KMS-11 (cell line): ENCODE measurements around the gene CABLES1.

Source experiments
- H2AFZ ChIP-seq: fragments of 200-600 bp; sonication (generic); 2 replicates; pipeline ENCODE4 v1.6.1; 2016; ENCODE audit warnings: antibody characterized with exemption, mixed run types, low read depth
- H3K27ac ChIP-seq: fragments of 200-600 bp; sonication (generic); 2 replicates; pipeline ENCODE4 v1.6.1; 2016; ENCODE audit warnings: mild to moderate bottlenecking, mixed run types
- H3K27me3 ChIP-seq: fragments of 200-600 bp; sonication (generic); 2 replicates; pipeline ENCODE4 v1.6.1; 2017; ENCODE audit warnings: mild to moderate bottlenecking, low read depth, mixed run types, moderate library complexity; ENCODE audit not compliant: insufficient read depth
- H3K36me3 ChIP-seq: fragments of 200-600 bp; sonication (generic); 2 replicates; pipeline ENCODE4 v1.6.1; 2017; ENCODE audit warnings: mild to moderate bottlenecking, mixed run types; ENCODE audit not compliant: insufficient read depth
- H3K4me1 ChIP-seq: fragments of 200-600 bp; sonication (generic); 2 replicates; pipeline ENCODE4 v1.6.1; 2016; ENCODE audit warnings: mild to moderate bottlenecking, low read depth, mixed run types; ENCODE audit not compliant: poor library complexity, severe bottlenecking
- H3K4me2 ChIP-seq: fragments of 200-600 bp; sonication (generic); 2 replicates; pipeline ENCODE4 v1.7.0; 2016; ENCODE audit warnings: mild to moderate bottlenecking, mixed run types
- H3K4me3 ChIP-seq: fragments of 200-600 bp; sonication (generic); IDR thresholded peaks from 2 replicates; pipeline ENCODE4 v1.6.1; 2017; ENCODE audit warnings: low read depth, low read length, mixed read lengths; ENCODE audit not compliant: insufficient read depth
- H3K79me2 ChIP-seq: fragments of 200-600 bp; sonication (generic); 2 replicates; pipeline ENCODE4 v1.6.1; 2016; ENCODE audit warnings: low read depth, mixed run types; ENCODE audit not compliant: insufficient read depth
- H3K9ac ChIP-seq: fragments of 200-600 bp; sonication (generic); 2 replicates; pipeline ENCODE4 v1.6.1; 2016; ENCODE audit warnings: mild to moderate bottlenecking, mixed run types
- H4K20me1 ChIP-seq: fragments of 200-600 bp; sonication (generic); 2 replicates; pipeline ENCODE4 v1.6.1; 2016; ENCODE audit warnings: mild to moderate bottlenecking, mixed run types; ENCODE audit not compliant: insufficient read depth
- TF ChIP-seq, protein P1 (sequence below): fragments of 200-600 bp; sonication (generic); conservative IDR thresholded peaks from 2 replicates; pipeline ENCODE4 v1.6.1; 2017; ENCODE audit warnings: low read depth, mild to moderate bottlenecking, antibody characterized with exemption, low read length, moderate library complexity, mixed read lengths

The CABLES1 gene

DNA sequence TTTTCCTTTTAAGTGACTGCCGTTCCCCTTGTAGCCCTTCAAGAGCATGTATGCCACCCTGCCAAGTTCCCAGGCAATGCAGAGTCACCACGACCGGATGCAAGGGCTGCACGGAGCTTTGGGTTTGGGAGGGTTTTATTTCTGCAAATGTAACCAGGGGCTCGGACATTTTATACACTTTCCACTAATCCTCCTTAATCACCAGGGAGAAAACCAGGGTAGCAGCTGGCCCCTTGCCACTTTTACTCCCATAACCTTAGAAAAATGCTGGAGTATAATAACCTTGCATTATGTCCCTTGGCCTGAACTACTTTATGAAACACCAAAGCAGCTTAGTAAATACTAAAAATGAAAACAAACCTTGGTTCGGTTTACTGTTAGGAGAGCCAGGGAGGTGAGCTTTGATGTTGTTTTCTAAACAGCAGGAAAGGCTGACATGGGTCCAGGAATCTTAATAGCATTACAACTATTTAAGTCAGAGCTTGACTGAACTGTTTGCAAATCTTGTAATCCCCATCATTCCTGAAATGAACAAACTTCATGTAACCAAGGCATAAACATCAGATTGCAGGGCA, 165.0 kb downstream of the CABLES1 start:
- Histone ChIP-seq H3K36me3 (no peaks in the 10 kb centered on the region), H3K27me3 (no peaks in the 10 kb centered on the region), H3K4me1 (no peaks in the 10 kb centered on the region), H3K27ac (no peak overlapping the region), H3K4me3 (no peak overlapping the region), H3K9ac (no peak overlapping the region), H3K79me2 (no peaks in the 10 kb centered on the region), H2AFZ (no peak overlapping the region), H3K4me2 (no peak overlapping the region), H4K20me1 (no peaks in the 10 kb centered on the region)
- TF ChIP-seq, protein P1, sequence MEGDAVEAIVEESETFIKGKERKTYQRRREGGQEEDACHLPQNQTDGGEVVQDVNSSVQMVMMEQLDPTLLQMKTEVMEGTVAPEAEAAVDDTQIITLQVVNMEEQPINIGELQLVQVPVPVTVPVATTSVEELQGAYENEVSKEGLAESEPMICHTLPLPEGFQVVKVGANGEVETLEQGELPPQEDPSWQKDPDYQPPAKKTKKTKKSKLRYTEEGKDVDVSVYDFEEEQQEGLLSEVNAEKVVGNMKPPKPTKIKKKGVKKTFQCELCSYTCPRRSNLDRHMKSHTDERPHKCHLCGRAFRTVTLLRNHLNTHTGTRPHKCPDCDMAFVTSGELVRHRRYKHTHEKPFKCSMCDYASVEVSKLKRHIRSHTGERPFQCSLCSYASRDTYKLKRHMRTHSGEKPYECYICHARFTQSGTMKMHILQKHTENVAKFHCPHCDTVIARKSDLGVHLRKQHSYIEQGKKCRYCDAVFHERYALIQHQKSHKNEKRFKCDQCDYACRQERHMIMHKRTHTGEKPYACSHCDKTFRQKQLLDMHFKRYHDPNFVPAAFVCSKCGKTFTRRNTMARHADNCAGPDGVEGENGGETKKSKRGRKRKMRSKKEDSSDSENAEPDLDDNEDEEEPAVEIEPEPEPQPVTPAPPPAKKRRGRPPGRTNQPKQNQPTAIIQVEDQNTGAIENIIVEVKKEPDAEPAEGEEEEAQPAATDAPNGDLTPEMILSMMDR: no peak

DNA sequence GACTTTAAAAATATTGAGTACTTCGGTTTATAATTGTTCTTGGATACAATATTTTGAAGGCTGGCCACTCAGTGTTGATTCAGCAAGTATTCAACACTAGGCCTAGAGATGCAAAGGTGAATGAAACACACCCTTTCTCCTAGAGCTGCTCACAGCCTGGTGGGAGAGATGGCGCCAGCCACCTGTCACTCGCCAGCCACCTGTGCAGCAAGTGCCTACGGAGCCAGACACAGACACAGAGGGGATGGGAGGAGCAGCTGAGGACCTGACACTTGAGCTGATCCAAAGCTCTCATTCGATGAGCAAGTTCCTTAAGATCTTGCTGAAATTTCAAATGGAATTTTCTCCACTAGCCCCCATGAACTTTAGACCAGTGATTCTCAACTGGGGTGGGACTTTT, 166.7 kb downstream of the CABLES1 start:
- Histone ChIP-seq H3K27ac (no peak overlapping the region), H3K79me2 (no peaks in the 10 kb centered on the region), H3K9ac (no peak overlapping the region), H3K4me3 (no peak overlapping the region), H3K4me1 (no peaks in the 10 kb centered on the region), H3K27me3 (no peaks in the 10 kb centered on the region), H2AFZ (no peak overlapping the region), H3K36me3 (no peaks in the 10 kb centered on the region), H4K20me1 (no peaks in the 10 kb centered on the region), H3K4me2 (no peak overlapping the region)
- TF ChIP-seq, protein P1: no peak

DNA sequence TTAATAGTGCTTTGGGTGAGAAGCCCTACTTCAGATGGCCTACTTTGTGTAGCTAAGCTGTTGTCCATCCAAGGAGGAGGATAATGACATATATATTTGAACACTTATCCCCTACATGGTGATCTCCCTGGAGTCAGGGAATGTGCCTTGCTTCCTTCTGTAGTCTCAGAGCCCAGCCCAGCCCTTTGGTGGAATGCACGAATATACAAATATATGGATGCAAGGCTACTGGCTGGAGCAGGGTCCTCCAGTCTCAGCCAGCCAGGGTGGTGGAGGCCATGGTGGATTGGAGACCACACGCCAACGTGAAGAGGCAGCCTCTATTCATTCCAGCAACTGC, 167.2 kb downstream of the CABLES1 start:
- no peaks in the 10 kb centered on the region for H3K36me3 ChIP-seq
- H4K20me1 ChIP-seq: no peaks in the 10 kb centered on the region
- H3K4me3 ChIP-seq: no peak overlapping the region
- H3K4me1 ChIP-seq: no peaks in the 10 kb centered on the region
- no peak overlapping the region for H3K9ac ChIP-seq
- H3K27ac ChIP-seq: no peak overlapping the region
- no peak overlapping the region for H2AFZ ChIP-seq
- TF ChIP-seq, protein P1: no peak
- H3K27me3 ChIP-seq: no peaks in the 10 kb centered on the region
- H3K4me2 ChIP-seq: no peak overlapping the region
- H3K79me2 ChIP-seq: no peaks in the 10 kb centered on the region

DNA sequence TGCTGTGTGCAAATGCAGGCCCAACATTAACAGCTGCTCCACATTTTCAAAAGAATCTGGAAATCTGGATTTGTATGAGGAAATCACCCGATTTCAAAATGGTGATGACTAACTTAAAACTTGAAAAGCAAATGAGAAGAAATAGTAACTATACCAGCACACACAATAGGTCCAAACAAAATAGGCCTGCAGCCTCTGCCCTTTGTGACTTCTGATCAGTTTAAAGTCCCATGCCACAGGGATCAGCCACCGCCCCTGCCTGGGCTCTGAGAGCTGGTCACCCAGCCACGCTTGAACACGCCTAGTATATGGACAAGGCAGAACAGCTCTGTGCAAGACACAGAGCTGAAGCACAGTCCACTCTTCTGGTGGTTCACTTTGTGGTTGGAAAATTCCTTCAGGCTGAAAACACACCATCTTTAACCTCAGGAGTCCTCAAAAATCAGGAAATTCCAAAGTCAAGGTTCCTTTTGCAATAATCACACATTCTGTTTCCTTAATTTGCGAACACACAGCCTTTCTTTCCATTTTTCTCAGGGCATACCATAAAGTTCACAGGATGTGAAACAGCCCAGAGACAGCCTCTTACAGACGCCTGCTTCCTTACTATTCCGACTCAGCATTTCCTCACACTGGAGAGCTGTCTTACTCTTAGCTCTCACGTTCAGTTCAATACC, 167.7 kb downstream of the CABLES1 start:
- H3K27me3 ChIP-seq: no peaks in the 10 kb centered on the region
- TF ChIP-seq, protein P1: no peak
- H3K4me2 ChIP-seq: no peak overlapping the region
- H3K4me3 ChIP-seq: no peak overlapping the region
- no peaks in the 10 kb centered on the region for H4K20me1 ChIP-seq
- no peaks in the 10 kb centered on the region for H3K4me1 ChIP-seq
- H3K9ac ChIP-seq: no peak overlapping the region
- no peak overlapping the region for H2AFZ ChIP-seq
- H3K79me2 ChIP-seq: no peaks in the 10 kb centered on the region
- no peaks in the 10 kb centered on the region for H3K36me3 ChIP-seq
- no peak overlapping the region for H3K27ac ChIP-seq
